GM12891 (cell line): ENCODE results near the gene CMIP.

ENCODE experiments used
- POLR2A ChIP-seq: IDR thresholded peaks from 2 replicates; pipeline ENCODE4 v1.6.1; 2011; ENCODE audit warnings: low read depth, low read length, control low read depth
- POLR2AphosphoS5 ChIP-seq: IDR thresholded peaks from 2 replicates; pipeline ENCODE4 v1.6.1; 2011; ENCODE audit warnings: low read depth, low read length, control low read depth
- SPI1 ChIP-seq: IDR thresholded peaks from 2 replicates; pipeline ENCODE4 v1.6.1; 2011; ENCODE audit warnings: low read depth, low read length, control low read depth

GRCh38 chr16:81697616-81698309 is 253.2 kb downstream of the CMIP start:
- TF ChIP-seq POLR2A, result no peak
- TF ChIP-seq POLR2AphosphoS5, result no peak
- TF ChIP-seq SPI1, result no peak
